Ramos (cell line): ENCODE data around the gene DNAJC5.
"Not testable (repeated sequence)": the region's sequence is repeated elsewhere in the genome, so short reads cannot be mapped to it uniquely, and the experiment has no call there.

Experiments
- in situ Hi-C: fragments of 300-500 bp; cut with MboI; formaldehyde crosslinking; loops from one replicate; pipeline ENCODE4 v1.14.3; 2022; ENCODE audit warnings: low sequenced_read_pairs; ENCODE audit not compliant: unreplicated experiment

Gene DNAJC5

GRCh38 chr20:63950701-63951397, 55.9 kb downstream of the DNAJC5 start:
- in situ Hi-C loops: no loop called here

GRCh38 chr20:63951398-63952209, 56.7 kb downstream of the DNAJC5 start:
- in situ Hi-C loops: no loop called here

- in situ Hi-C loops: no loop called here
These were observed 57.2 kb downstream of the DNAJC5 start for GRCh38 chr20:63952210-63952535.

GRCh38 chr20:63952769-63953168, 57.8 kb downstream of the DNAJC5 start:
- in situ Hi-C loops: no loop called here

GRCh38 chr20:63953764-63954429, 59.0 kb downstream of the DNAJC5 start:
- in situ Hi-C loops: no loop called here

- in situ Hi-C loops: no loop called here
These were observed 60.4 kb downstream of the DNAJC5 start for GRCh38 chr20:63955281-63955826.

GRCh38 chr20:63955827-63956663, 61.1 kb downstream of the DNAJC5 start, which contains the start of gene UCKL1:
UCKL1 (minus strand) TSS chr20:63956416; CDS start chr20:63956372, 44 bp downstream.
- in situ Hi-C loops: no loop called here

- in situ Hi-C loops: no loop called here
These were observed 61.7 kb downstream of the DNAJC5 start for GRCh38 chr20:63956664-63957003.

GRCh38 chr20:63957004-63957689, 62.2 kb downstream of the DNAJC5 start:
- in situ Hi-C loops: no loop called here

- in situ Hi-C loops: no loop called here
These were observed 62.9 kb downstream of the DNAJC5 start for GRCh38 chr20:63957690-63958441.

GRCh38 chr20:63958471-63958870, 63.5 kb downstream of the DNAJC5 start:
- in situ Hi-C loops: no loop called here

- in situ Hi-C loops: no loop called here
These were observed 64.2 kb downstream of the DNAJC5 start for GRCh38 chr20:63958964-63959698.

GRCh38 chr20:63959699-63960075, 64.8 kb downstream of the DNAJC5 start:
- in situ Hi-C loops: no loop called here

GRCh38 chr20:63960654-63961621, 66.0 kb downstream of the DNAJC5 start:
- in situ Hi-C loops: not testable (repeated sequence)

GRCh38 chr20:63961664-63962425, 66.9 kb downstream of the DNAJC5 start:
- in situ Hi-C loops: no loop called here
